GM18868 (cell line): ENCODE results near the gene KAT5.
"Not testable (repeated sequence)": the region's sequence is repeated elsewhere in the genome, so short reads cannot be mapped to it uniquely, and the experiment has no call there.

Experiments used
- ATAC-seq: cut with Tn5 transposase; IDR thresholded peaks from one replicate; pipeline ENCODE4 v1.9.1; 2021; ENCODE audit warnings: mild to moderate bottlenecking, moderate library complexity; ENCODE audit not compliant: unreplicated experiment

KAT5 gene

GRCh38 chr11:65743681-65744025 lies 31.6 kb downstream of the KAT5 start:
- no peak for ATAC-seq

- no peak for ATAC-seq
These were observed 32.1 kb downstream of the KAT5 start for GRCh38 chr11:65744026-65744698.

GRCh38 chr11:65744699-65745042 lies 32.6 kb downstream of the KAT5 start:
- no peak for ATAC-seq

- no peak for ATAC-seq
These were observed 33.0 kb downstream of the KAT5 start for GRCh38 chr11:65745049-65745448.

GRCh38 chr11:65762169-65762568 lies 50.1 kb downstream of the KAT5 start:
- ATAC-seq = not testable (repeated sequence)

- not testable (repeated sequence) for ATAC-seq
These were observed 50.8 kb downstream of the KAT5 start for GRCh38 chr11:65762816-65763215.

- no peak for ATAC-seq
These were observed 52.4 kb downstream of the KAT5 start for GRCh38 chr11:65764434-65764833.

GRCh38 chr11:65766535-65766934 lies 54.5 kb downstream of the KAT5 start:
- ATAC-seq = no peak

GRCh38 chr11:65767406-65767805 lies 55.4 kb downstream of the KAT5 start:
- ATAC-seq = no peak

- ATAC-seq = not testable (repeated sequence)
These were observed 55.8 kb downstream of the KAT5 start for GRCh38 chr11:65767806-65768205.
